SK-N-SH treated with all-trans-retinoic acid at 6 μM for 48 hours (cell line): Measurements from ENCODE around the gene MSRB3.

Source experiments
- ATAC-seq: fragments of 200-7000 bp; cut with Tn5 transposase; 3 replicates; pipeline ENCODE4 v1.9.1; 2020; ENCODE audit warnings: mild to moderate bottlenecking, moderate library complexity
- ARNTL ChIP-seq: fragments of 450-650 bp; formaldehyde crosslinking; IDR thresholded peaks from 2 replicates; pipeline ENCODE4 v1.5.0; 2020; ENCODE audit warnings: low read depth, mild to moderate bottlenecking, moderate library complexity, borderline replicate concordance
- BACH2 ChIP-seq: fragments of 250-450 bp; sonication (Bioruptor Pico); IDR thresholded peaks from 2 replicates; pipeline ENCODE4 v1.9.0; 2021; ENCODE audit warnings: mild to moderate bottlenecking, borderline replicate concordance
- CSDC2 ChIP-seq: fragments of 250-450 bp; sonication (Bioruptor Pico); IDR thresholded peaks from 2 replicates; pipeline ENCODE4 v1.5.0; 2020; ENCODE audit warnings: mild to moderate bottlenecking, moderate library complexity
- CSRNP3 ChIP-seq: fragments of 250-450 bp; sonication (Bioruptor Pico); IDR thresholded peaks from 2 replicates; pipeline ENCODE4 v1.5.1; 2021; ENCODE audit warnings: mild to moderate bottlenecking, moderate library complexity
- ESRRG ChIP-seq: fragments of 250-450 bp; sonication (Bioruptor Pico); IDR thresholded peaks from 2 replicates; pipeline ENCODE4 v1.6.1; 2021; ENCODE audit warnings: mild to moderate bottlenecking
- GLIS3 ChIP-seq: fragments of 250-450 bp; sonication (Bioruptor Pico); IDR thresholded peaks from 2 replicates; pipeline ENCODE4 v1.5.0; 2020; ENCODE audit warnings: mild to moderate bottlenecking, moderate library complexity
- ISL1 ChIP-seq: fragments of 250-450 bp; sonication (Bioruptor Pico); IDR thresholded peaks from 2 replicates; pipeline ENCODE4 v2.1.2; 2022; ENCODE audit warnings: mild to moderate bottlenecking, moderate library complexity
- OSR1 ChIP-seq: fragments of 250-450 bp; sonication (Bioruptor Pico); IDR thresholded peaks from 2 replicates; pipeline ENCODE4 v1.8.0; 2022; ENCODE audit warnings: moderate library complexity, mild to moderate bottlenecking, inconsistent platforms
- POU6F1 ChIP-seq: fragments of 250-450 bp; sonication (Bioruptor Pico); IDR thresholded peaks from 2 replicates; pipeline ENCODE4 v1.8.0; 2021; ENCODE audit warnings: low read depth, mild to moderate bottlenecking, moderate library complexity, borderline replicate concordance
- PPARA ChIP-seq: fragments of 250-450 bp; sonication (Bioruptor Pico); IDR thresholded peaks from 2 replicates; pipeline ENCODE4 v1.5.0; 2020; ENCODE audit warnings: mild to moderate bottlenecking, borderline replicate concordance
- RARB ChIP-seq: fragments of 250-450 bp; sonication (Bioruptor Pico); IDR thresholded peaks from 2 replicates; pipeline ENCODE4 v1.8.0; 2021; ENCODE audit warnings: mild to moderate bottlenecking, moderate library complexity
- SNAI2 ChIP-seq: fragments of 250-450 bp; sonication (Bioruptor Pico); IDR thresholded peaks from 2 replicates; pipeline ENCODE4 v1.5.0; 2020; ENCODE audit warnings: mild to moderate bottlenecking, moderate library complexity
- TCF4 ChIP-seq: fragments of 250-450 bp; sonication (Bioruptor Pico); IDR thresholded peaks from 2 replicates; pipeline ENCODE4 v1.8.0; 2021; ENCODE audit warnings: mild to moderate bottlenecking, moderate library complexity, borderline replicate concordance
- TOX ChIP-seq: fragments of 250-450 bp; sonication (Bioruptor Pico); IDR thresholded peaks from 2 replicates; pipeline ENCODE4 v1.8.0; 2021; ENCODE audit warnings: mild to moderate bottlenecking, moderate library complexity, borderline replicate concordance
- TSHZ2 ChIP-seq: fragments of 250-450 bp; sonication (Bioruptor Pico); IDR thresholded peaks from 2 replicates; pipeline ENCODE4 v1.5.0; 2020; ENCODE audit warnings: mild to moderate bottlenecking, moderate library complexity
- ZC3H10 ChIP-seq: fragments of 250-450 bp; sonication (Bioruptor Pico); IDR thresholded peaks from 2 replicates; pipeline ENCODE4 v1.5.1; 2021; ENCODE audit warnings: mild to moderate bottlenecking, moderate library complexity
- ZFP3 ChIP-seq: fragments of 250-450 bp; sonication (Bioruptor Pico); IDR thresholded peaks from 2 replicates; pipeline ENCODE4 v1.5.0; 2020; ENCODE audit warnings: mild to moderate bottlenecking, moderate library complexity
- ZFP30 ChIP-seq: fragments of 450-650 bp; formaldehyde crosslinking; IDR thresholded peaks from 2 replicates; pipeline ENCODE4 v1.5.0; 2022; ENCODE audit warnings: mild to moderate bottlenecking, moderate library complexity
- ZNF565 ChIP-seq: fragments of 450-650 bp; formaldehyde crosslinking; conservative IDR thresholded peaks from 2 replicates; pipeline ENCODE4 v1.5.0; 2020; ENCODE audit warnings: low read depth, mild to moderate bottlenecking, moderate library complexity
- ZNF70 ChIP-seq: fragments of 450-650 bp; formaldehyde crosslinking; IDR thresholded peaks from 2 replicates; pipeline ENCODE4 v1.5.0; 2020; ENCODE audit warnings: mild to moderate bottlenecking, moderate library complexity
- ZNF8 ChIP-seq: fragments of 450-650 bp; formaldehyde crosslinking; IDR thresholded peaks from 2 replicates; pipeline ENCODE4 v1.5.0; 2020; ENCODE audit warnings: mild to moderate bottlenecking, moderate library complexity
- TF ChIP-seq, protein P1 (sequence below): fragments of 250-450 bp; sonication (Bioruptor Pico); IDR thresholded peaks from 2 replicates; pipeline ENCODE4 v1.8.0; 2020; ENCODE audit warnings: mild to moderate bottlenecking, moderate library complexity, borderline replicate concordance

MSRB3 gene

DNA sequence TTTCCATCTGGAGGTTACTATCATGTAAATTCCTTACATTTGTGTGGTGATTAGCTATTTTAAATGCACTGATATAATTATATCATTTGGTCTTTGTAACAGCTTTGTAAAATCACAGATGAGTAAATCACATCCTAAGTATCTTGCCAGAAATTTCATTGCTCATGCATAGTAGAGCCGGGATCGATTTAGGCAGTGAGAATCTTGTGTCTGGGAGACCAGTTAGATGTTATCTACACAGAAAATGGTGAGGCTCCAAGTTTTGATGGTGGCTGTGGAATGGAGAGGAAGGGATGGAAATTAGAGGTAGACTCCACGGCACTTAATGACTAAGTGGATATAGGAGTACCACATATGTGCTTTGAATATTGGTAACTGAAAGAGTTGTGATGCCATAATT is 156.3 kb downstream of the MSRB3 start:
- TF ChIP-seq PPARA (CRISPR knock-in tag) (no peak), ZC3H10 (CRISPR knock-in tag) (no peak), ZFP3 (no peak), CSRNP3 (CRISPR knock-in tag) (no peak), OSR1 (CRISPR knock-in tag) (no peak), RARB (CRISPR knock-in tag) (no peak), ZNF565 (CRISPR knock-in tag) (no peak), ISL1 (CRISPR knock-in tag) (no peak), SNAI2 (no peak), ZFP30 (CRISPR knock-in tag) (no peak), ARNTL (CRISPR knock-in tag) (no peak), ESRRG (no peak), BACH2 (no peak)
- TF ChIP-seq, protein P1, sequence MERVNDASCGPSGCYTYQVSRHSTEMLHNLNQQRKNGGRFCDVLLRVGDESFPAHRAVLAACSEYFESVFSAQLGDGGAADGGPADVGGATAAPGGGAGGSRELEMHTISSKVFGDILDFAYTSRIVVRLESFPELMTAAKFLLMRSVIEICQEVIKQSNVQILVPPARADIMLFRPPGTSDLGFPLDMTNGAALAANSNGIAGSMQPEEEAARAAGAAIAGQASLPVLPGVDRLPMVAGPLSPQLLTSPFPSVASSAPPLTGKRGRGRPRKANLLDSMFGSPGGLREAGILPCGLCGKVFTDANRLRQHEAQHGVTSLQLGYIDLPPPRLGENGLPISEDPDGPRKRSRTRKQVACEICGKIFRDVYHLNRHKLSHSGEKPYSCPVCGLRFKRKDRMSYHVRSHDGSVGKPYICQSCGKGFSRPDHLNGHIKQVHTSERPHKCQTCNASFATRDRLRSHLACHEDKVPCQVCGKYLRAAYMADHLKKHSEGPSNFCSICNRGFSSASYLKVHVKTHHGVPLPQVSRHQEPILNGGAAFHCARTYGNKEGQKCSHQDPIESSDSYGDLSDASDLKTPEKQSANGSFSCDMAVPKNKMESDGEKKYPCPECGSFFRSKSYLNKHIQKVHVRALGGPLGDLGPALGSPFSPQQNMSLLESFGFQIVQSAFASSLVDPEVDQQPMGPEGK: no peak
- no peak for ATAC-seq

GRCh38 chr12:65443038-65443437 is 164.6 kb downstream of the MSRB3 start:
- no peak for TF ChIP-seq CSDC2 (CRISPR knock-in tag)
- no peak for TF ChIP-seq CSRNP3 (CRISPR knock-in tag)
- TF ChIP-seq ZFP30 (CRISPR knock-in tag): no peak
- TF ChIP-seq ARNTL (CRISPR knock-in tag): no peak
- TF ChIP-seq, protein P1: no peak
- no peak for TF ChIP-seq ESRRG
- TF ChIP-seq PPARA (CRISPR knock-in tag): no peak
- no peak for TF ChIP-seq TCF4 (CRISPR knock-in tag)
- no peak for TF ChIP-seq ZNF70 (CRISPR knock-in tag)
- TF ChIP-seq BACH2: no peak
- no peak for TF ChIP-seq TOX (CRISPR knock-in tag)
- TF ChIP-seq GLIS3 (CRISPR knock-in tag): no peak
- TF ChIP-seq POU6F1 (CRISPR knock-in tag): no peak
- no peak for TF ChIP-seq RARB (CRISPR knock-in tag)
- TF ChIP-seq ZFP3: no peak
- TF ChIP-seq ZC3H10 (CRISPR knock-in tag): no peak
- TF ChIP-seq ZNF8 (CRISPR knock-in tag): no peak
- no peak for TF ChIP-seq ISL1 (CRISPR knock-in tag)
- TF ChIP-seq ZNF565 (CRISPR knock-in tag): no peak
- TF ChIP-seq OSR1 (CRISPR knock-in tag): no peak
- peak; percentile 87 for ATAC-seq

GRCh38 chr12:65444996-65445395 is 166.5 kb downstream of the MSRB3 start:
- no peak for ATAC-seq

More at GRCh38 chr12:65444996-65445395, 166.5 kb downstream of the MSRB3 start:
- no peak for TF ChIP-seq ZNF565 (CRISPR knock-in tag)
- no peak for TF ChIP-seq TSHZ2 (CRISPR knock-in tag)
- no peak for TF ChIP-seq CSDC2 (CRISPR knock-in tag)
